Right lobe of liver (tissue), 4 donors: Measurements from ENCODE around the gene EGF.

ENCODE experiments used
- POLR2A ChIP-seq: fragments of 450-650 bp; IDR thresholded peaks from one replicate; pipeline ENCODE4 v1.6.1; 2017; ENCODE audit warnings: antibody characterized with exemption, mild to moderate bottlenecking
- TF ChIP-seq, protein P1 (sequence below), 4 donors: fragments of 200-600 bp in 3 of 4; fragments of 450-650 bp in 1 of 4; IDR thresholded peaks; one replicate each; pipeline versions ENCODE4 v1.5.1 to v1.8.0; 2016 to 2022; ENCODE audit warnings: antibody characterized with exemption in 4 of 4, mild to moderate bottlenecking in 2 of 4
- donor health status: DM: no; HTN: no; CAD: no.
- donor health status: DM: no; HTN: no; CAD: no.
- donor health status: DM: no; HTN: yes; CAD: no.

DNA sequence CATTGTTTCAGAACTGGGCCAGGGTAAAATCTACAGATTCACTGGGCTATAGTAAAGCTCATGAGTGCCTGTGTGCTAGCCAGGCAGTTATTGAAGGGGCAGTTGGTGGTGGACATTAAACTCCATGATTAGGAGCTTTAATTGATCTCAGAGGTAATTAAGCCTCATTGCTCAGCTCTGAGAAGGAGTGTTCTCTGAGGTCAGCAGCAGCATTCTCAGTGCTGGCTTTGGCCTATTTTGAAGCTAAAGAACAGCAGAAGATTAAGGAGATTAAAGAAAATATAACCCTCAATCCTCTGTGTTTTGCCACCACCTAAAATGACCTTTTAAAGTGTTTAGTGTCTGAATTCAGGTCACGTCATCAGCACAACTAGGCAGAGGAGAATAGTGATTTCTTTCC lies 42.5 kb downstream of the EGF start:
- no peak for TF ChIP-seq POLR2A
- TF ChIP-seq, protein P1, sequence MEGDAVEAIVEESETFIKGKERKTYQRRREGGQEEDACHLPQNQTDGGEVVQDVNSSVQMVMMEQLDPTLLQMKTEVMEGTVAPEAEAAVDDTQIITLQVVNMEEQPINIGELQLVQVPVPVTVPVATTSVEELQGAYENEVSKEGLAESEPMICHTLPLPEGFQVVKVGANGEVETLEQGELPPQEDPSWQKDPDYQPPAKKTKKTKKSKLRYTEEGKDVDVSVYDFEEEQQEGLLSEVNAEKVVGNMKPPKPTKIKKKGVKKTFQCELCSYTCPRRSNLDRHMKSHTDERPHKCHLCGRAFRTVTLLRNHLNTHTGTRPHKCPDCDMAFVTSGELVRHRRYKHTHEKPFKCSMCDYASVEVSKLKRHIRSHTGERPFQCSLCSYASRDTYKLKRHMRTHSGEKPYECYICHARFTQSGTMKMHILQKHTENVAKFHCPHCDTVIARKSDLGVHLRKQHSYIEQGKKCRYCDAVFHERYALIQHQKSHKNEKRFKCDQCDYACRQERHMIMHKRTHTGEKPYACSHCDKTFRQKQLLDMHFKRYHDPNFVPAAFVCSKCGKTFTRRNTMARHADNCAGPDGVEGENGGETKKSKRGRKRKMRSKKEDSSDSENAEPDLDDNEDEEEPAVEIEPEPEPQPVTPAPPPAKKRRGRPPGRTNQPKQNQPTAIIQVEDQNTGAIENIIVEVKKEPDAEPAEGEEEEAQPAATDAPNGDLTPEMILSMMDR (IDR thresholded peaks at IDR 0.05), result no peak
